ENCODE measurements around the gene SLC6A16. TPM values are rescaled to one million over a fixed set of nuclear protein-coding genes. Genes with fewer than 3 reads are reported as not detected.
A peak's percentile ranks its signal among the peaks of the same experiment; 100 is the strongest.
"Not testable (repeated sequence)": the region's sequence is repeated elsewhere in the genome, so short reads cannot be mapped to it uniquely, and the experiment has no call there.

SLC6A16 gene
- total RNA-seq, 1 experiment from 2014 or later = 0.84 TPM

DNA sequence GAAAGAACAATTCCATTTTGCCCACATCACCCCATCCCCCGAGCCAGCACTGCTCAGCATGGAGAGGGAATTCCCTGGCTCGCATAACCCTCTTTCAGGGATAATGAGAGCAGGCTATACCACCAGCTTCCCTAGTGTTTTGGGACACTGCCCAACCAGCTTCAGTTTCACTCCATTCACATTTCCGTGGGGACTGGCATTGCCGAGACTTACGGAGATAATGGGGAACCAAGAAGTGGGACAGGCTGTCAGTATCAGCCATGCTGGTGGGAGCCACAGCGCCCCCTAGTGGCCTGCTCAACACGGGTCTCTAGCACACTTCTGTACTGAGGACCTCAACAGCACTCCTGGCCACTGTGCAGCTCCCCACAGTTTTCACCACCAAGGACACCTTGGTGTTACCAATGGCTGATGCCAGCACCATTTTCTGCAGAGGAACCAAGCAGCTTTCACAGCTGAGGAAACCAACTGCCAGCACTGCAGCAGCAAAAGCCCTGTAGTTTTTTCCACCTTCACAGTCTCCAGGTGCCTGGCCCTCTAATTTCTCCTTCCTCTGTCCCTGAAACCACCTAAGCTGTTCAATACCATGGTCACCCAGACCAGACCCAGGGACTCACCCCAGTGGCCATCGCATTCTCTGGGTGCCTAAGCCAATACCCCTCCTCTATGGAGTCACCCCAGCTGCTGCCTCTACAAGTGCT, 23.7 kb downstream of the SLC6A16 start:
- DNase-seq = peak; percentile 72 to 78
- intact Hi-C loops (cut with micrococcal nuclease; ENCODE audit: unreplicated experiment) = loop anchor here (1.0 to 2.0 kb wide), 2 partner anchors 35 to 75 kb away; no protein-coding TSS in a partner anchor
- no peaks in the 10 kb centered on the region for H3K9me3 ChIP-seq
- peaks cover 2% of the 10 kb centered on the region for H3K27me3 Mint-ChIP-seq (ENCODE audit: insufficient read depth, unreplicated experiment)
- H3K4me3 Mint-ChIP-seq (ENCODE audit: unreplicated experiment) = no peak overlapping the region
- TF ChIP-seq, protein P1, sequence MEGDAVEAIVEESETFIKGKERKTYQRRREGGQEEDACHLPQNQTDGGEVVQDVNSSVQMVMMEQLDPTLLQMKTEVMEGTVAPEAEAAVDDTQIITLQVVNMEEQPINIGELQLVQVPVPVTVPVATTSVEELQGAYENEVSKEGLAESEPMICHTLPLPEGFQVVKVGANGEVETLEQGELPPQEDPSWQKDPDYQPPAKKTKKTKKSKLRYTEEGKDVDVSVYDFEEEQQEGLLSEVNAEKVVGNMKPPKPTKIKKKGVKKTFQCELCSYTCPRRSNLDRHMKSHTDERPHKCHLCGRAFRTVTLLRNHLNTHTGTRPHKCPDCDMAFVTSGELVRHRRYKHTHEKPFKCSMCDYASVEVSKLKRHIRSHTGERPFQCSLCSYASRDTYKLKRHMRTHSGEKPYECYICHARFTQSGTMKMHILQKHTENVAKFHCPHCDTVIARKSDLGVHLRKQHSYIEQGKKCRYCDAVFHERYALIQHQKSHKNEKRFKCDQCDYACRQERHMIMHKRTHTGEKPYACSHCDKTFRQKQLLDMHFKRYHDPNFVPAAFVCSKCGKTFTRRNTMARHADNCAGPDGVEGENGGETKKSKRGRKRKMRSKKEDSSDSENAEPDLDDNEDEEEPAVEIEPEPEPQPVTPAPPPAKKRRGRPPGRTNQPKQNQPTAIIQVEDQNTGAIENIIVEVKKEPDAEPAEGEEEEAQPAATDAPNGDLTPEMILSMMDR (IDR thresholded peaks at IDR 0.05; ENCODE audit: insufficient read depth in 1 of 2, low read depth in 1 of 2, low read length in 1 of 2, severe bottlenecking in 1 of 2, unreplicated experiment in 1 of 2) = peak; percentile 87
- CTCF ChIA-PET = interaction anchor here (0.5 to 0.9 kb wide), 3 partner anchors 18 to 288 kb away, joined by 3 read pairs; no protein-coding TSS in a partner anchor
- no peaks in the 10 kb centered on the region for H3K4me1 Mint-ChIP-seq (ENCODE audit: low read depth, unreplicated experiment)
- H3K27ac Mint-ChIP-seq (ENCODE audit: unreplicated experiment) = no peak overlapping the region
- no peaks in the 10 kb centered on the region for H3K36me3 ChIP-seq (ENCODE audit: control insufficient read depth, insufficient read depth, low read length)
- H3K4me1 ChIP-seq = no peaks in the 10 kb centered on the region
- POLR2A ChIA-PET = interaction anchor here (0.5 kb wide), 1 partner anchor 1210 kb away, joined by 4 read pairs; the partner anchor contains the start of gene JOSD2
- H3K36me3 Mint-ChIP-seq (ENCODE audit: insufficient read depth, unreplicated experiment) = no peaks in the 10 kb centered on the region
- BruUV-seq (replicated peaks) = no TSS peak
- no peak overlapping the region for H3K4me3 ChIP-seq (ENCODE audit: low read depth, low read length)
- H3K9me3 Mint-ChIP-seq (ENCODE audit: unreplicated experiment) = peaks cover 11% of the 10 kb centered on the region
- no peaks in the 10 kb centered on the region for H3K27me3 ChIP-seq (replicated peaks; ENCODE audit: control insufficient read depth, insufficient read depth, low read length)

DNA sequence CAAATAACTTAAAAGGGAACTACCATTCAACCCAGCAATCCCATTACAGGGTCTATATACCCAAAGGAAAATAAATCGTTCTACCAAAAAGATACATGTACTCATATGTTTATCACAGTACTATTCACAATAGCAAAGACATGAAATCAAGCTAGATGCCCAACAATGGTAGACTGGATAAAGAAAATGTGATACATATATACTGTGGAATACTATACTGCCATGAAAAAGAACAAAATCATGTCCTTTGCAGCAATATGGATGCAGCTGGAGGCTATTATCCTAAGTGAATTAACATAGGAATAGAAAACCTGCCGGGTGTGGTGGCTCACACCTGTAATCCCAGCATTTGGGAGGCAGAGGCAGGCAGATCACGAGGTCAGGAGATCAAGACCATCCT, 26.3 kb downstream of the SLC6A16 start:
- H3K36me3 ChIP-seq (ENCODE audit: control insufficient read depth, insufficient read depth, low read length); H3K27ac Mint-ChIP-seq (ENCODE audit: unreplicated experiment); H3K27me3 ChIP-seq (replicated peaks; ENCODE audit: control insufficient read depth, insufficient read depth, low read length); H3K9me3 ChIP-seq; H3K27me3 Mint-ChIP-seq (ENCODE audit: insufficient read depth, unreplicated experiment); POLR2A ChIA-PET; H3K4me3 ChIP-seq (ENCODE audit: low read depth, low read length); intact Hi-C loops (cut with micrococcal nuclease; ENCODE audit: unreplicated experiment); BruUV-seq (replicated peaks); H3K4me1 ChIP-seq; H3K4me1 Mint-ChIP-seq (ENCODE audit: low read depth, unreplicated experiment); DNase-seq; H3K36me3 Mint-ChIP-seq (ENCODE audit: insufficient read depth, unreplicated experiment); H3K4me3 Mint-ChIP-seq (ENCODE audit: unreplicated experiment): not testable (repeated sequence)
- CTCF ChIA-PET = interaction anchor here (0.8 kb wide), 1 partner anchor 29 kb away, joined by 3 read pairs; no protein-coding TSS in a partner anchor
- H3K9me3 Mint-ChIP-seq (ENCODE audit: unreplicated experiment) = peaks cover 11% of the 10 kb centered on the region

DNA sequence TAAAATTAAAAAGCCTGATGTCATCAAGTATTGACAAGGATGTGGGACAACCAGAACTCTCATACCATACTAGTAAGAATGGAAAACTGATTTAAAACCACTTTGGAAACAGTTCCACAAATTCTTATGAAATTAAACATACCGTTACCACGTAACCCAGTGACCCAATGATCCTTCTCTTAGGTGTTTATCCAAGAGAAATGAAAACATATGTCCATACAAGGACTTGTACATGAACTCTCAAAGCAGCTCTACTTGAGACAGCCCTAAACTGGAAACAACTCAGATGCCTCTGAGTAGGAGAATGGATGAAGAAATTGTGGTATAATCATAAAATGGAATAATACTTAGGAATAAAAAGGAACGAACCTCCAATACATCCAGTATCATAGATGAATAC, 27.6 kb downstream of the SLC6A16 start:
- peaks cover 2% of the 10 kb centered on the region for H3K9me3 Mint-ChIP-seq (ENCODE audit: unreplicated experiment)
- ChIA-PET CTCF (no interaction called here), POLR2A (no interaction called here)
- H3K4me3 ChIP-seq (ENCODE audit: low read depth, low read length) = no peak overlapping the region
- no peaks in the 10 kb centered on the region for H3K4me1 Mint-ChIP-seq (ENCODE audit: low read depth, unreplicated experiment)
- H3K27me3 Mint-ChIP-seq (ENCODE audit: insufficient read depth, unreplicated experiment) = peaks cover 2% of the 10 kb centered on the region
- no peak overlapping the region for H3K4me3 Mint-ChIP-seq (ENCODE audit: unreplicated experiment)
- no peaks in the 10 kb centered on the region for H3K9me3 ChIP-seq
- 0 out of 2 replicates have a peak, but pooled peaks cover 4% of the 10 kb centered on the region for H3K4me1 ChIP-seq
- no peak for DNase-seq
- intact Hi-C loops (cut with micrococcal nuclease; ENCODE audit: unreplicated experiment) = no loop called here
- no peak overlapping the region for H3K27ac Mint-ChIP-seq (ENCODE audit: unreplicated experiment)
- no TSS peak for BruUV-seq (replicated peaks)
- H3K27me3 ChIP-seq (replicated peaks; ENCODE audit: control insufficient read depth, insufficient read depth, low read length) = no peaks in the 10 kb centered on the region
- TF ChIP-seq, protein P1 (IDR thresholded peaks at IDR 0.05; ENCODE audit: insufficient read depth in 1 of 2, low read depth in 1 of 2, low read length in 1 of 2, severe bottlenecking in 1 of 2, unreplicated experiment in 1 of 2) = no peak
- no peaks in the 10 kb centered on the region for H3K36me3 ChIP-seq (ENCODE audit: control insufficient read depth, insufficient read depth, low read length)
- H3K36me3 Mint-ChIP-seq (ENCODE audit: insufficient read depth, unreplicated experiment) = no peaks in the 10 kb centered on the region
